IMR-90 (cell line): ENCODE results near the gene OCIAD1. TPM values are rescaled to one million over a fixed set of nuclear protein-coding genes. Genes with fewer than 3 reads are reported as not detected.

Source experiments
- ATAC-seq: fragments of 200-7000 bp; cut with Tn5 transposase; 2 replicates; pipeline ENCODE4 v1.9.1; 2020; ENCODE audit warnings: low read depth, mild to moderate bottlenecking, moderate library complexity
- BruUV-seq: library from RNA; stranded (reverse); fragments of 400-500 nt; replicated peaks from 2 replicates; lab custom pipeline; 2021; lab: Mats Ljungman, UMichigan
- CTCF ChIA-PET: fragments of 300-600 bp; formaldehyde crosslinking; extraction: SDS; loops from one replicate; lab custom pipeline; 2021; ENCODE audit warnings: antibody characterized with exemption; lab: Yijun Ruan, JAX
- POLR2A ChIA-PET: fragments of 300-600 bp; sonication (Branson Sonifier 250); formaldehyde crosslinking; loops from one replicate; lab custom pipeline; 2022; ENCODE audit warnings: antibody characterized with exemption; ENCODE audit not compliant: unreplicated experiment; lab: Charles Lee
- DNase-seq: peaks from one replicate; pipeline ENCODE4 v3.0.0; 2013
- H2AFZ ChIP-seq: replicated peaks from 2 replicates; pipeline ENCODE3; 2013; ENCODE audit warnings: low read length, mild to moderate bottlenecking; ENCODE audit not compliant: poor library complexity
- H2AK5ac ChIP-seq: 2 replicates; pipeline ENCODE4 v1.6.1; 2013; ENCODE audit warnings: low read depth, low read length, inconsistent platforms
- H2AK9ac ChIP-seq: replicated peaks from 2 replicates; pipeline ENCODE3; 2013; ENCODE audit warnings: mild to moderate bottlenecking, low read depth, low read length, moderate library complexity; ENCODE audit not compliant: poor library complexity
- H2BK120ac ChIP-seq: 2 replicates; pipeline ENCODE4 v1.6.1; 2013; ENCODE audit warnings: low read depth, low read length, inconsistent platforms
- H2BK15ac ChIP-seq: 3 replicates; pipeline ENCODE4 v1.6.1; 2013; ENCODE audit warnings: low read depth, low read length, inconsistent platforms
- H2BK20ac ChIP-seq: 2 replicates; pipeline ENCODE4 v1.6.1; 2013; ENCODE audit warnings: low read depth, mild to moderate bottlenecking, inconsistent platforms, low read length, moderate library complexity
- H2BK5ac ChIP-seq: 2 replicates; pipeline ENCODE4 v1.6.1; 2013; ENCODE audit warnings: mild to moderate bottlenecking, low read depth, low read length, inconsistent platforms; ENCODE audit not compliant: poor library complexity, severe bottlenecking
- H3K14ac ChIP-seq: replicated peaks from 2 replicates; pipeline ENCODE4 v1.6.1; 2013; ENCODE audit warnings: low read depth, low read length, inconsistent platforms
- H3K18ac ChIP-seq: 2 replicates; pipeline ENCODE4 v1.6.1; 2013; ENCODE audit warnings: low read depth, low read length, control low read depth
- H3K23ac ChIP-seq: 2 replicates; pipeline ENCODE4 v1.6.1; 2013; ENCODE audit warnings: low read depth, low read length, inconsistent platforms
- H3K27ac ChIP-seq: 2 replicates; pipeline ENCODE4 v1.5.1; 2013; ENCODE audit warnings: mild to moderate bottlenecking, control low read depth, low read length; ENCODE audit not compliant: insufficient read depth
- H3K27me3 ChIP-seq: 2 replicates; pipeline ENCODE4 v1.6.1; 2013; ENCODE audit warnings: low read length; ENCODE audit not compliant: control insufficient read depth, insufficient read depth
- H3K36me3 ChIP-seq: 2 replicates; pipeline ENCODE4 v1.6.1; 2013; ENCODE audit warnings: low read length, mixed read lengths; ENCODE audit not compliant: control insufficient read depth, insufficient read depth
- H3K4ac ChIP-seq: 2 replicates; pipeline ENCODE4 v1.6.1; 2013; ENCODE audit warnings: low read depth, low read length, inconsistent platforms
- H3K4me1 ChIP-seq: 2 replicates; pipeline ENCODE4 v1.6.1; 2013; ENCODE audit warnings: low read length, mixed read lengths; ENCODE audit not compliant: control insufficient read depth, insufficient read depth
- H3K4me2 ChIP-seq: 2 replicates; pipeline ENCODE4 v1.6.1; 2013; ENCODE audit warnings: low read depth, mild to moderate bottlenecking, control low read depth, low read length, moderate library complexity
- H3K4me3 ChIP-seq: 2 replicates; pipeline ENCODE4 v1.5.1; 2013; ENCODE audit warnings: low read depth, mild to moderate bottlenecking, control low read depth, low read length, moderate library complexity; ENCODE audit not compliant: insufficient read depth
- H3K56ac ChIP-seq: 2 replicates; pipeline ENCODE4 v1.6.1; 2013; ENCODE audit warnings: low read length, inconsistent platforms; ENCODE audit not compliant: insufficient read depth; ENCODE audit errors: extremely low read depth
- H3K79me1 ChIP-seq, 2 experiments: 2 replicates each; pipeline ENCODE4 v1.6.1; 2013; ENCODE audit warnings: low read length in 2 of 2, inconsistent platforms in 1 of 2, low read depth in 1 of 2
- H3K9ac ChIP-seq: 2 replicates; pipeline ENCODE4 v1.6.1; 2013; ENCODE audit warnings: low read depth, low read length, control low read depth
- H3K9me1 ChIP-seq: 2 replicates; pipeline ENCODE4 v1.6.1; 2013; ENCODE audit warnings: low read length, inconsistent platforms; ENCODE audit not compliant: insufficient read depth
- H3K9me3 ChIP-seq: 2 replicates; pipeline ENCODE4 v1.6.1; 2013; ENCODE audit warnings: low read length; ENCODE audit not compliant: control insufficient read depth, insufficient read depth
- H4K20me1 ChIP-seq: 2 replicates; pipeline ENCODE4 v1.6.1; 2013; ENCODE audit warnings: low read length, inconsistent platforms; ENCODE audit not compliant: insufficient read depth
- H4K5ac ChIP-seq: 2 replicates; pipeline ENCODE4 v1.6.1; 2013; ENCODE audit warnings: mild to moderate bottlenecking, low read depth, low read length, control low read depth
- H4K8ac ChIP-seq, 2 experiments: 2 replicates each; pipeline ENCODE4 v1.6.1; 2013; ENCODE audit warnings: low read depth in 2 of 2, low read length in 2 of 2, control low read depth in 1 of 2, inconsistent platforms in 1 of 2
- H4K91ac ChIP-seq: 2 replicates; pipeline ENCODE4 v1.6.1; 2013; ENCODE audit warnings: low read depth, low read length, inconsistent platforms; ENCODE audit not compliant: insufficient read depth
- BHLHE40 ChIP-seq: fragments of 150-350 bp; IDR thresholded peaks from 2 replicates; pipeline ENCODE4 v1.6.1; 2016; ENCODE audit warnings: mild to moderate bottlenecking, low read depth, low read length
- CEBPB ChIP-seq: IDR thresholded peaks from 2 replicates; pipeline ENCODE4 v1.6.1; 2012; ENCODE audit warnings: low read depth, low read length, improper control_type of control experiment
- CHD1 ChIP-seq: IDR thresholded peaks from 2 replicates; pipeline ENCODE4 v1.6.1; 2012; ENCODE audit warnings: low read depth, low read length, improper control_type of control experiment
- FOS ChIP-seq: fragments of 150-350 bp; IDR thresholded peaks from 2 replicates; pipeline ENCODE4 v1.6.1; 2016; ENCODE audit warnings: low read depth, low read length
- MAFK ChIP-seq: IDR thresholded peaks from 2 replicates; pipeline ENCODE4 v1.6.1; 2012; ENCODE audit warnings: low read depth, low read length, improper control_type of control experiment
- MAZ ChIP-seq: IDR thresholded peaks from 2 replicates; pipeline ENCODE4 v1.6.1; 2012; ENCODE audit warnings: low read depth, mild to moderate bottlenecking, low read length, improper control_type of control experiment, moderate library complexity, borderline replicate concordance
- MXI1 ChIP-seq: IDR thresholded peaks from 2 replicates; pipeline ENCODE4 v1.6.1; 2012; ENCODE audit warnings: low read depth, mild to moderate bottlenecking, low read length, moderate library complexity, borderline replicate concordance
- NFE2L2 ChIP-seq: fragments of 150-350 bp; IDR thresholded peaks from 2 replicates; pipeline ENCODE4 v1.6.1; 2016; ENCODE audit warnings: low read depth, mild to moderate bottlenecking, low read length
- POLR2A ChIP-seq: IDR thresholded peaks from 2 replicates; pipeline ENCODE4 v1.6.1; 2012; ENCODE audit warnings: mild to moderate bottlenecking, low read depth, low read length
- RAD21 ChIP-seq: IDR thresholded peaks from 2 replicates; pipeline ENCODE4 v1.6.1; 2012; ENCODE audit warnings: low read length, improper control_type of control experiment
- RCOR1 ChIP-seq: IDR thresholded peaks from 2 replicates; pipeline ENCODE4 v1.6.1; 2012; ENCODE audit warnings: mild to moderate bottlenecking, low read length, improper control_type of control experiment; ENCODE audit not compliant: insufficient replicate concordance
- RFX5 ChIP-seq: IDR thresholded peaks from 2 replicates; pipeline ENCODE4 v1.8.0; 2012; ENCODE audit warnings: low read depth, mild to moderate bottlenecking, low read length, moderate library complexity
- SMC3 ChIP-seq: fragments of 150-350 bp; IDR thresholded peaks from 2 replicates; pipeline ENCODE4 v1.6.1; 2016; ENCODE audit warnings: low read depth, mild to moderate bottlenecking, antibody characterized with exemption, low read length, moderate library complexity
- WGBS, 2 experiments: methylation state at CpG; one replicate each; pipeline versions ENCODE4 v1.1.5 to v1.1.7; 2013; ENCODE audit warnings: missing lambda C conversion rate in 2 of 2; ENCODE audit not compliant: insufficient read length in 1 of 2; ENCODE audit errors: extremely low coverage in 2 of 2; 5-methylcytosine and 5-hydroxymethylcytosine counted together
- dilution Hi-C: fragments of 300-500 bp; cut with HindIII; formaldehyde crosslinking; loops from one replicate; pipeline ENCODE4 v1.14.3; 2018; ENCODE audit warnings: low sequenced_read_pairs; ENCODE audit not compliant: unreplicated experiment
- in situ Hi-C: fragments of 300-500 bp; cut with MboI; formaldehyde crosslinking; loops from 3 replicates; pipeline ENCODE4 v1.14.3; 2019; ENCODE audit warnings: low sequenced_read_pairs, inconsistent platforms, mixed read lengths
- intact Hi-C: fragments of 100-400 bp; cut with micrococcal nuclease; formaldehyde crosslinking; loops from 2 replicates; pipeline ENCODE4 v1.10.0; 2022
- polyA plus RNA-seq, 3 experiments: library from polyadenylated mRNA; depleted of rRNA; stranded (reverse); fragments of >200 nt; gene quantifications; 2 replicates each; pipeline ENCODE4 v1.2.3, GENCODE V29; 2012; ENCODE audit warnings: low replicate concordance in 1 of 3
- total RNA-seq: library from RNA; depleted of rRNA; stranded (reverse); fragments of >200 nt; gene quantifications from 2 replicates; pipeline ENCODE4 v1.2.3, GENCODE V29; 2012
- TF ChIP-seq, protein P1 (sequence below): fragments of 150-350 bp; IDR thresholded peaks from 2 replicates; pipeline ENCODE4 v1.6.1; 2016; ENCODE audit warnings: low read depth, mild to moderate bottlenecking, low read length, moderate library complexity, borderline replicate concordance
- TF ChIP-seq, protein P2 (sequence below): conservative IDR thresholded peaks from 2 replicates; pipeline ENCODE4 v1.5.1; 2012; ENCODE audit warnings: mild to moderate bottlenecking, low read depth, low read length, improper control_type of control experiment
- TF ChIP-seq, protein P3 (sequence below): fragments of 150-350 bp; IDR thresholded peaks from 2 replicates; pipeline ENCODE4 v1.6.1; 2017; ENCODE audit warnings: mild to moderate bottlenecking, antibody characterized with exemption, low read length, low read depth

The OCIAD1 gene
- total and polyA plus RNA-seq, 2 of the 4 experiments (the other 2 are of a cell fraction), result 86.9 to 112 TPM

DNA sequence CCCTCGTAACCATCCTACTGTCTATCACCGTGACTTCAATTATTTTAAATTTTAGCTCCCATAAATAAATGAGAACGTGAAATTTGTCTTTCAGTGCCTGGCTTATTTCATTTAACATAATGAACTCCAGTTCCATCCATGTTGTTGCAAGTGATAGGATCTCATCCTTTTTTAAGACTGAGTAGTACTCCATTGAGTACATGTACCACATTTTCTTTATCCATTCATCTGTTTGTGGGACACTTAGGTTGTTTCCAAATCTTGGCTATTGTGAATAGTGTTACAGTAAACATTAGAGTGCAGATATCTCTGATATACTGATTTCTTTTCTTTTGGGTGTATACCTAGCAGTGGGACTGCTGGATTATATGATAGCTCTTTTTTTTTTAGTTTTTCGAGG, 32.8 kb downstream of the OCIAD1 start:
- H2AFZ ChIP-seq, result no peak overlapping the region
- H4K8ac ChIP-seq, result no peak overlapping the region
- ATAC-seq (no peak), DNase-seq (no peak)
- no peak overlapping the region for H3K4me3 ChIP-seq
- H3K4me2 ChIP-seq, result no peak overlapping the region
- H3K4ac ChIP-seq, result no peak overlapping the region
- H3K18ac ChIP-seq, result no peak overlapping the region
- no peak overlapping the region for H3K23ac ChIP-seq
- H2BK120ac ChIP-seq, result no peak overlapping the region
- no peak overlapping the region for H3K27ac ChIP-seq
- POLR2A ChIA-PET, result no interaction called here
- H3K4me1 ChIP-seq, result no peaks in the 10 kb centered on the region
- H3K9me3 ChIP-seq, result 0 out of 2 replicates have a peak, but pooled peaks cover 2% of the 10 kb centered on the region
- BruUV-seq, result no TSS peak
- H2BK15ac ChIP-seq, result no peak overlapping the region
- H2BK5ac ChIP-seq, result no peak overlapping the region
- H3K9ac ChIP-seq, result no peak overlapping the region
- no peaks in the 10 kb centered on the region for H3K27me3 ChIP-seq
- H2AK5ac ChIP-seq, result no peak overlapping the region
- no CpG with 5 or more reads among the region's 4 CpGs for WGBS, 2 experiments
- H2AK9ac ChIP-seq, result no peak overlapping the region
- in situ Hi-C loops (no loop called here), dilution Hi-C loops (no loop called here), intact Hi-C loops (no loop called here)
- H3K56ac ChIP-seq, result no peak overlapping the region
- H3K79me1 ChIP-seq, result no peaks in the 10 kb centered on the region
- peaks cover 1% of the 10 kb centered on the region; the same call in 1 of the 2 replicates for H3K36me3 ChIP-seq
- H4K20me1 ChIP-seq, result no peaks in the 10 kb centered on the region
- H3K9me1 ChIP-seq, result no peaks in the 10 kb centered on the region
- CTCF ChIA-PET, result no interaction called here
- H4K91ac ChIP-seq, result no peak overlapping the region
- no peak overlapping the region for H4K5ac ChIP-seq
- H2BK20ac ChIP-seq, result no peak overlapping the region
- no peak for TF ChIP-seq FOS
- TF ChIP-seq RFX5, result no peak
- TF ChIP-seq RAD21, result no peak
- TF ChIP-seq, protein P1, sequence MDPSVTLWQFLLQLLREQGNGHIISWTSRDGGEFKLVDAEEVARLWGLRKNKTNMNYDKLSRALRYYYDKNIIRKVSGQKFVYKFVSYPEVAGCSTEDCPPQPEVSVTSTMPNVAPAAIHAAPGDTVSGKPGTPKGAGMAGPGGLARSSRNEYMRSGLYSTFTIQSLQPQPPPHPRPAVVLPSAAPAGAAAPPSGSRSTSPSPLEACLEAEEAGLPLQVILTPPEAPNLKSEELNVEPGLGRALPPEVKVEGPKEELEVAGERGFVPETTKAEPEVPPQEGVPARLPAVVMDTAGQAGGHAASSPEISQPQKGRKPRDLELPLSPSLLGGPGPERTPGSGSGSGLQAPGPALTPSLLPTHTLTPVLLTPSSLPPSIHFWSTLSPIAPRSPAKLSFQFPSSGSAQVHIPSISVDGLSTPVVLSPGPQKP, result no peak
- no peak for TF ChIP-seq NFE2L2
- TF ChIP-seq, protein P2, sequence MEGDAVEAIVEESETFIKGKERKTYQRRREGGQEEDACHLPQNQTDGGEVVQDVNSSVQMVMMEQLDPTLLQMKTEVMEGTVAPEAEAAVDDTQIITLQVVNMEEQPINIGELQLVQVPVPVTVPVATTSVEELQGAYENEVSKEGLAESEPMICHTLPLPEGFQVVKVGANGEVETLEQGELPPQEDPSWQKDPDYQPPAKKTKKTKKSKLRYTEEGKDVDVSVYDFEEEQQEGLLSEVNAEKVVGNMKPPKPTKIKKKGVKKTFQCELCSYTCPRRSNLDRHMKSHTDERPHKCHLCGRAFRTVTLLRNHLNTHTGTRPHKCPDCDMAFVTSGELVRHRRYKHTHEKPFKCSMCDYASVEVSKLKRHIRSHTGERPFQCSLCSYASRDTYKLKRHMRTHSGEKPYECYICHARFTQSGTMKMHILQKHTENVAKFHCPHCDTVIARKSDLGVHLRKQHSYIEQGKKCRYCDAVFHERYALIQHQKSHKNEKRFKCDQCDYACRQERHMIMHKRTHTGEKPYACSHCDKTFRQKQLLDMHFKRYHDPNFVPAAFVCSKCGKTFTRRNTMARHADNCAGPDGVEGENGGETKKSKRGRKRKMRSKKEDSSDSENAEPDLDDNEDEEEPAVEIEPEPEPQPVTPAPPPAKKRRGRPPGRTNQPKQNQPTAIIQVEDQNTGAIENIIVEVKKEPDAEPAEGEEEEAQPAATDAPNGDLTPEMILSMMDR, result no peak
- TF ChIP-seq SMC3, result no peak
- no peak for TF ChIP-seq RCOR1
- no peak for TF ChIP-seq MAFK
- no peak for TF ChIP-seq MXI1
- TF ChIP-seq BHLHE40, result no peak
- TF ChIP-seq, protein P3, sequence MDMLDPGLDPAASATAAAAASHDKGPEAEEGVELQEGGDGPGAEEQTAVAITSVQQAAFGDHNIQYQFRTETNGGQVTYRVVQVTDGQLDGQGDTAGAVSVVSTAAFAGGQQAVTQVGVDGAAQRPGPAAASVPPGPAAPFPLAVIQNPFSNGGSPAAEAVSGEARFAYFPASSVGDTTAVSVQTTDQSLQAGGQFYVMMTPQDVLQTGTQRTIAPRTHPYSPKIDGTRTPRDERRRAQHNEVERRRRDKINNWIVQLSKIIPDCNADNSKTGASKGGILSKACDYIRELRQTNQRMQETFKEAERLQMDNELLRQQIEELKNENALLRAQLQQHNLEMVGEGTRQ, result no peak
- no peak for TF ChIP-seq POLR2A
- no peak for TF ChIP-seq CEBPB
- TF ChIP-seq MAZ, result no peak
- TF ChIP-seq CHD1, result no peak
- H3K14ac ChIP-seq, result no peak overlapping the region
